HepG2 (cell line): ENCODE data around the gene NCAPG. TPM values are rescaled to one million over a fixed set of nuclear protein-coding genes. Genes with fewer than 3 reads are reported as not detected.
A peak's percentile ranks its signal among the peaks of the same experiment; 100 is the strongest.

Source experiments
- ERF ChIP-seq: IDR thresholded peaks from 2 replicates; pipeline ENCODE4 v1.6.1; 2018; ENCODE audit warnings: missing biosample characterization, missing genetic modification reagents
- FOXK1 ChIP-seq: sonication (generic); formaldehyde crosslinking; IDR thresholded peaks from 2 replicates; pipeline ENCODE4 v1.4.0; 2020; ENCODE audit warnings: low read depth, missing genetic modification reagents, borderline replicate concordance
- GABPA ChIP-seq, 2 experiments: IDR thresholded peaks; 2 replicates each; pipeline ENCODE4 v1.6.1; 2011 to 2016; ENCODE audit warnings: low read depth in 2 of 2, low read length in 1 of 2, missing biosample characterization in 1 of 2, missing genetic modification characterization in 1 of 2
- GTF3A ChIP-seq: sonication (generic); formaldehyde crosslinking; conservative IDR thresholded peaks from 2 replicates; pipeline ENCODE4 v1.4.0; 2020; ENCODE audit warnings: mild to moderate bottlenecking, missing genetic modification reagents
- KLF11 ChIP-seq: IDR thresholded peaks from 2 replicates; pipeline ENCODE4 v1.6.1; 2016; ENCODE audit warnings: missing compliant biosample characterization
- MTF2 ChIP-seq: sonication (generic); formaldehyde crosslinking; IDR thresholded peaks from 2 replicates; pipeline ENCODE4 v1.5.0; 2020; ENCODE audit warnings: missing genetic modification reagents, borderline replicate concordance
- RXRA ChIP-seq: sonication (generic); formaldehyde crosslinking; IDR thresholded peaks from 2 replicates; pipeline ENCODE4 v1.5.1; 2020; ENCODE audit warnings: missing genetic modification reagents
- SALL2 ChIP-seq: sonication (generic); formaldehyde crosslinking; IDR thresholded peaks from 2 replicates; pipeline ENCODE4 v1.8.1; 2023; ENCODE audit warnings: mild to moderate bottlenecking, missing genetic modification reagents, inconsistent platforms
- ZFP36L2 ChIP-seq: sonication (generic); formaldehyde crosslinking; IDR thresholded peaks from 2 replicates; pipeline ENCODE4 v1.4.0; 2020; ENCODE audit warnings: missing genetic modification reagents
- ZKSCAN8 ChIP-seq: IDR thresholded peaks from 2 replicates; pipeline ENCODE4 v1.6.1; 2016; ENCODE audit warnings: borderline replicate concordance, missing genetic modification reagents, missing compliant biosample characterization
- ZNF12 ChIP-seq: sonication (generic); formaldehyde crosslinking; IDR thresholded peaks from 2 replicates; pipeline ENCODE4 v1.5.0; 2020; ENCODE audit warnings: missing genetic modification reagents
- ZNF224 ChIP-seq: sonication (generic); formaldehyde crosslinking; IDR thresholded peaks from 2 replicates; pipeline ENCODE4 v1.5.0; 2020; ENCODE audit warnings: mild to moderate bottlenecking, missing genetic modification reagents
- ZNF709 ChIP-seq: sonication (generic); formaldehyde crosslinking; IDR thresholded peaks from 2 replicates; pipeline ENCODE4 v1.5.0; 2020; ENCODE audit warnings: mild to moderate bottlenecking, missing genetic modification reagents
- ZZZ3 ChIP-seq: sonication (generic); formaldehyde crosslinking; IDR thresholded peaks from 2 replicates; pipeline ENCODE4 v1.4.0; 2020; ENCODE audit warnings: missing genetic modification reagents, mild to moderate bottlenecking, borderline replicate concordance
- polyA plus RNA-seq, 8 experiments: library from polyadenylated mRNA; depleted of rRNA in 3 of 8; stranded (reverse) in 7 of 8; unstranded in 1 of 8; fragments of >200 nt; fragmentation: Illumina TruSeq in 4 of 8; extraction: Trizol in 4 of 8; gene quantifications; 2 replicates each; pipeline versions ENCODE4 v1.2.1 to v1.2.3, GENCODE V29; 2011 to 2016; ENCODE audit warnings: low read depth in 4 of 8, missing spikeins in 1 of 8, mixed read lengths in 1 of 8; ENCODE audit not compliant: insufficient read depth in 1 of 8
- total RNA-seq, 5 experiments: library from RNA; depleted of rRNA; stranded (reverse); fragments of >200 nt; fragmentation: Illumina TruSeq; extraction: Trizol; gene quantifications; 2 replicates each; pipeline ENCODE4 v1.2.3, GENCODE V29; 2016; ENCODE audit warnings: low read depth in 1 of 5
- TF ChIP-seq, protein P1 (sequence below): sonication (generic); formaldehyde crosslinking; IDR thresholded peaks from 2 replicates; pipeline ENCODE4 v1.8.0; 2022; ENCODE audit warnings: mild to moderate bottlenecking, missing genetic modification reagents, borderline replicate concordance
- TF ChIP-seq, protein P2 (sequence below): sonication (generic); formaldehyde crosslinking; IDR thresholded peaks from 2 replicates; pipeline ENCODE4 v1.4.0; 2020; ENCODE audit warnings: missing genetic modification reagents
- TF ChIP-seq, protein P3 (sequence below): sonication (generic); formaldehyde crosslinking; IDR thresholded peaks from 2 replicates; pipeline ENCODE4 v1.4.0; 2020; ENCODE audit warnings: missing genetic modification reagents
- TF ChIP-seq, protein P4 (sequence below): IDR thresholded peaks from 2 replicates; pipeline ENCODE4 v1.4.0; 2020; ENCODE audit warnings: mild to moderate bottlenecking, missing genetic modification reagents

NCAPG gene
- total and polyA plus RNA-seq, 2 of the 13 experiments (the other 11 are each of a cell fraction or from before 2014, with no cell fraction given): 14.8 to 61.9 TPM

DNA sequence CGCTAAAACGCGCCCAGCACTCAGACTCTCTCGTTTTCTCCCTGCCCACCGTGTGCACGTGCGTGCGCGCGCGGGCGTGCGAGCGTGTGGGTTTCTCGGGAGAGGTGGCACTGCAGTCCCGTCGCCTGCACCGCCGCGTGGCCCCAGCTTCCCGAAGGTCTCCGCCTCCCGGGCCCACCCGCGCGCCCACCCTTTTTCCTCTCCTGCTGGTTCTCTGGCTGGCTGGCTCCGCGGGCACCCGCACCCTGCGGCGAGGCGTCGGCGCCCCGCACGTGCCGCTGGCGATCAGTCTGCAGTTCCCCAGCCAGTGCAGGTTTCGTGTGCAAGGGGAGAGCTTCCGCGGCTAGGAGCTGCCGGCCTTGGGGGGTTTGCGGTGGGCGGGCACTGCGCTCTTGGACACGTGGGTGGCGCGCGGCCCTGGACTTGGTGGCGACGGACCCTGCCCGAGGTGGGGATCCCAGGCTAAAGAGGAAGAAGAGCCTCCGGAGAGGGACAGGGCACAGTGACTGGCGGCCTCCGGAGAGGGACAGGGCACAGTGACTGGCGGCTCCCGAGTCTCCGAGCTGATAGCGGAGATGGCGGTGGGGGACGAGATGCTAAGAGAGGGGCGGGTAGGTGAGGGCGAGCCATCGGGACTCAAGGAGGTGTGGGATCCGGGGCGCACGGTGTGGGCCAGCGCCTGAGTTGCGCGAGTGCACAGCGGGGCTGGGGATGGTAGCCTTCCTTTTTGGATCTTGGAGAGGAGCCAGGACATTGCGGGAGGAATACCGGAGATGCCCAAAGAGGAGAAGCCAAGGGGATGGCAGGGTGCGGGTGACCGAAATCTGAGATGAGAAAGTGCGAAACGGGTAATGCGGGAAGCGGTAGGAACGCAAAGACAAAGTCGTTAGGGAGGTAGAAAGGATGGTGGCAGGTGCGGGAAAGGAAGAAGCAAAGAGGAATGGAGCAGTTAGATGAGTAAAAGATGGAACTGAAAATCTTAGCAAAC lies 29.2 kb upstream of the NCAPG start, which contains the start of gene FAM184B (continued):
- TF ChIP-seq, protein P1, sequence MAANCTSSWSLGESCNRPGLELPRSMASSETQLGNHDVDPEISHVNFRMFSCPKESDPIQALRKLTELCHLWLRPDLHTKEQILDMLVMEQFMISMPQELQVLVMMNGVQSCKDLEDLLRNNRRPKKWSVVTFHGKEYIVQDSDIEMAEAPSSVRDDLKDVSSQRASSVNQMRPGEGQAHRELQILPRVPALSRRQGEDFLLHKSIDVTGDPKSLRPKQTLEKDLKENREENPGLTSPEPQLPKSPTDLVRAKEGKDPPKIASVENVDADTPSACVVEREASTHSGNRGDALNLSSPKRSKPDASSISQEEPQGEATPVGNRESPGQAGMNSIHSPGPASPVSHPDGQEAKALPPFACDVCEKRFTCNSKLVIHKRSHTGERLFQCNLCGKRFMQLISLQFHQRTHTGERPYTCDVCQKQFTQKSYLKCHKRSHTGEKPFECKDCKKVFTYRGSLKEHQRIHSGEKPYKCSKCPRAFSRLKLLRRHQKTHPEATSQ: no peak
- TF ChIP-seq, protein P2, sequence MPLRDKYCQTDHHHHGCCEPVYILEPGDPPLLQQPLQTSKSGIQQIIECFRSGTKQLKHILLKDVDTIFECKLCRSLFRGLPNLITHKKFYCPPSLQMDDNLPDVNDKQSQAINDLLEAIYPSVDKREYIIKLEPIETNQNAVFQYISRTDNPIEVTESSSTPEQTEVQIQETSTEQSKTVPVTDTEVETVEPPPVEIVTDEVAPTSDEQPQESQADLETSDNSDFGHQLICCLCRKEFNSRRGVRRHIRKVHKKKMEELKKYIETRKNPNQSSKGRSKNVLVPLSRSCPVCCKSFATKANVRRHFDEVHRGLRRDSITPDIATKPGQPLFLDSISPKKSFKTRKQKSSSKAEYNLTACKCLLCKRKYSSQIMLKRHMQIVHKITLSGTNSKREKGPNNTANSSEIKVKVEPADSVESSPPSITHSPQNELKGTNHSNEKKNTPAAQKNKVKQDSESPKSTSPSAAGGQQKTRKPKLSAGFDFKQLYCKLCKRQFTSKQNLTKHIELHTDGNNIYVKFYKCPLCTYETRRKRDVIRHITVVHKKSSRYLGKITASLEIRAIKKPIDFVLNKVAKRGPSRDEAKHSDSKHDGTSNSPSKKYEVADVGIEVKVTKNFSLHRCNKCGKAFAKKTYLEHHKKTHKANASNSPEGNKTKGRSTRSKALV: 0 out of 2 replicates have a peak, but pooled peaks have one; percentile 18
- TF ChIP-seq ZZZ3 (CRISPR knock-in tag) (no peak), ZNF12 (CRISPR knock-in tag) (no peak), ZNF709 (CRISPR knock-in tag) (no peak), FOXK1 (no peak), ZKSCAN8 (CRISPR knock-in tag) (no peak), ZNF224 (CRISPR knock-in tag) (no peak), RXRA (CRISPR knock-in tag) (no peak; the same call in 1 of the 2 replicates), SALL2 (CRISPR knock-in tag) (no peak), KLF11 (CRISPR knock-in tag) (no peak), ZFP36L2 (CRISPR knock-in tag) (no peak), MTF2 (peak; percentile 38; the same call in 1 of the 2 replicates), GABPA (IDR thresholded peaks at IDR 0.05; ENCODE audit: low read depth, low read length) (no peak), GABPA (CRISPR knock-in tag; IDR thresholded peaks at IDR 0.05; ENCODE audit: low read depth) (no peak), ERF (CRISPR knock-in tag) (no peak), GTF3A (CRISPR knock-in tag) (no peak)
- TF ChIP-seq, protein P3, sequence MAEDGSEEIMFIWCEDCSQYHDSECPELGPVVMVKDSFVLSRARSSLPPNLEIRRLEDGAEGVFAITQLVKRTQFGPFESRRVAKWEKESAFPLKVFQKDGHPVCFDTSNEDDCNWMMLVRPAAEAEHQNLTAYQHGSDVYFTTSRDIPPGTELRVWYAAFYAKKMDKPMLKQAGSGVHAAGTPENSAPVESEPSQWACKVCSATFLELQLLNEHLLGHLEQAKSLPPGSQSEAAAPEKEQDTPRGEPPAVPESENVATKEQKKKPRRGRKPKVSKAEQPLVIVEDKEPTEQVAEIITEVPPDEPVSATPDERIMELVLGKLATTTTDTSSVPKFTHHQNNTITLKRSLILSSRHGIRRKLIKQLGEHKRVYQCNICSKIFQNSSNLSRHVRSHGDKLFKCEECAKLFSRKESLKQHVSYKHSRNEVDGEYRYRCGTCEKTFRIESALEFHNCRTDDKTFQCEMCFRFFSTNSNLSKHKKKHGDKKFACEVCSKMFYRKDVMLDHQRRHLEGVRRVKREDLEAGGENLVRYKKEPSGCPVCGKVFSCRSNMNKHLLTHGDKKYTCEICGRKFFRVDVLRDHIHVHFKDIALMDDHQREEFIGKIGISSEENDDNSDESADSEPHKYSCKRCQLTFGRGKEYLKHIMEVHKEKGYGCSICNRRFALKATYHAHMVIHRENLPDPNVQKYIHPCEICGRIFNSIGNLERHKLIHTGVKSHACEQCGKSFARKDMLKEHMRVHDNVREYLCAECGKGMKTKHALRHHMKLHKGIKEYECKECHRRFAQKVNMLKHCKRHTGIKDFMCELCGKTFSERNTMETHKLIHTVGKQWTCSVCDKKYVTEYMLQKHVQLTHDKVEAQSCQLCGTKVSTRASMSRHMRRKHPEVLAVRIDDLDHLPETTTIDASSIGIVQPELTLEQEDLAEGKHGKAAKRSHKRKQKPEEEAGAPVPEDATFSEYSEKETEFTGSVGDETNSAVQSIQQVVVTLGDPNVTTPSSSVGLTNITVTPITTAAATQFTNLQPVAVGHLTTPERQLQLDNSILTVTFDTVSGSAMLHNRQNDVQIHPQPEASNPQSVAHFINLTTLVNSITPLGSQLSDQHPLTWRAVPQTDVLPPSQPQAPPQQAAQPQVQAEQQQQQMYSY: no peak
- TF ChIP-seq, protein P4, sequence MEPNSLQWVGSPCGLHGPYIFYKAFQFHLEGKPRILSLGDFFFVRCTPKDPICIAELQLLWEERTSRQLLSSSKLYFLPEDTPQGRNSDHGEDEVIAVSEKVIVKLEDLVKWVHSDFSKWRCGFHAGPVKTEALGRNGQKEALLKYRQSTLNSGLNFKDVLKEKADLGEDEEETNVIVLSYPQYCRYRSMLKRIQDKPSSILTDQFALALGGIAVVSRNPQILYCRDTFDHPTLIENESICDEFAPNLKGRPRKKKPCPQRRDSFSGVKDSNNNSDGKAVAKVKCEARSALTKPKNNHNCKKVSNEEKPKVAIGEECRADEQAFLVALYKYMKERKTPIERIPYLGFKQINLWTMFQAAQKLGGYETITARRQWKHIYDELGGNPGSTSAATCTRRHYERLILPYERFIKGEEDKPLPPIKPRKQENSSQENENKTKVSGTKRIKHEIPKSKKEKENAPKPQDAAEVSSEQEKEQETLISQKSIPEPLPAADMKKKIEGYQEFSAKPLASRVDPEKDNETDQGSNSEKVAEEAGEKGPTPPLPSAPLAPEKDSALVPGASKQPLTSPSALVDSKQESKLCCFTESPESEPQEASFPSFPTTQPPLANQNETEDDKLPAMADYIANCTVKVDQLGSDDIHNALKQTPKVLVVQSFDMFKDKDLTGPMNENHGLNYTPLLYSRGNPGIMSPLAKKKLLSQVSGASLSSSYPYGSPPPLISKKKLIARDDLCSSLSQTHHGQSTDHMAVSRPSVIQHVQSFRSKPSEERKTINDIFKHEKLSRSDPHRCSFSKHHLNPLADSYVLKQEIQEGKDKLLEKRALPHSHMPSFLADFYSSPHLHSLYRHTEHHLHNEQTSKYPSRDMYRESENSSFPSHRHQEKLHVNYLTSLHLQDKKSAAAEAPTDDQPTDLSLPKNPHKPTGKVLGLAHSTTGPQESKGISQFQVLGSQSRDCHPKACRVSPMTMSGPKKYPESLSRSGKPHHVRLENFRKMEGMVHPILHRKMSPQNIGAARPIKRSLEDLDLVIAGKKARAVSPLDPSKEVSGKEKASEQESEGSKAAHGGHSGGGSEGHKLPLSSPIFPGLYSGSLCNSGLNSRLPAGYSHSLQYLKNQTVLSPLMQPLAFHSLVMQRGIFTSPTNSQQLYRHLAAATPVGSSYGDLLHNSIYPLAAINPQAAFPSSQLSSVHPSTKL (CRISPR knock-in tag): no peak
